Psoas muscle (tissue), 8 donors: ENCODE measurements around the gene SPTAN1. TPM values are rescaled to one million over a fixed set of nuclear protein-coding genes. Genes with fewer than 3 reads are reported as not detected.

Experiments
- ATAC-seq, 4 donors: fragments of 200-7000 bp; cut with Tn5 transposase; one replicate each; pipeline ENCODE4 v1.9.1; 2020; ENCODE audit warnings: moderate library complexity in 3 of 4, mild to moderate bottlenecking in 2 of 4
- DNase-seq, 2 donors: peaks; one replicate each; pipeline ENCODE4 v3.0.0-alpha.2; 2020
- H3K27ac ChIP-seq: fragments of 200-600 bp; one replicate; pipeline ENCODE4 v1.8.0; 2022
- H3K27me3 ChIP-seq, 3 donors: fragments of 200-600 bp in 1 of 3; one replicate each; pipeline versions ENCODE4 v1.6.1 to v1.8.0; 2013 to 2022; ENCODE audit warnings: low read length in 2 of 3, mild to moderate bottlenecking in 2 of 3, moderate library complexity in 1 of 3; ENCODE audit not compliant: insufficient read depth in 3 of 3
- H3K36me3 ChIP-seq, 2 donors: fragments of 200-600 bp in 1 of 2; one replicate each; pipeline versions ENCODE4 v1.6.1 to v1.8.0; 2013 to 2022; ENCODE audit warnings: low read depth in 1 of 2, mild to moderate bottlenecking in 1 of 2, moderate library complexity in 1 of 2; ENCODE audit not compliant: insufficient read depth in 1 of 2
- H3K4me1 ChIP-seq: fragments of 200-600 bp; one replicate; pipeline ENCODE4 v1.8.0; 2022
- H3K4me3 ChIP-seq: fragments of 200-600 bp; one replicate; pipeline ENCODE4 v1.8.0; 2022; ENCODE audit warnings: mild to moderate bottlenecking
- H3K9me3 ChIP-seq: fragments of 200-600 bp; one replicate; pipeline ENCODE4 v1.8.0; 2022
- CTCF ChIP-seq: fragments of 200-600 bp; IDR thresholded peaks from one replicate; pipeline ENCODE4 v1.8.0; 2022; ENCODE audit warnings: antibody characterized with exemption
- WGBS, 3 donors: extraction: QIAGEN DNeasy Blood & Tissue Kit; methylation state at CpG; one replicate each; pipeline versions ENCODE4 v1.1.6 to v1.1.7; 2013; 5-methylcytosine and 5-hydroxymethylcytosine counted together
- intact Hi-C, 2 donors: fragments of 100-400 bp; cut with DNase I; formaldehyde crosslinking; loops; one replicate each; pipeline versions ENCODE4 v1.11.0 to v1.14.2; 2022
- polyA plus RNA-seq, 3 donors: library from polyadenylated mRNA; stranded (reverse); fragments of 200-250 nt; gene quantifications; one replicate each; pipeline ENCODE4 v1.2.3, GENCODE V29; 2013
- total RNA-seq, 4 donors: library from RNA; stranded (reverse); fragmentation: NEBNext Ultra II Directional in 2 of 4; extraction: Animal tissue kit (Norgen Biotek cat#: 25700) in 2 of 4; gene quantifications; one replicate each; pipeline versions ENCODE4 v1.2.1 to v1.2.4, GENCODE V29; 2021 to 2023
- donor health status: healthy with polysubstance abuse.
- donor health status: DM: no; HTN: no; CAD: no; lungs with moderate emphysema.
- donor health status: Bipolar disorder and iron deficiency.
- donor health status: healthy.
- donor health status: DM: yes; HTN: yes; CAD: no.
- donor health status: DM: no; HTN: no; CAD: no.
- donor health status: DM: no; HTN: no; CAD: no.
- donor health status: DM: yes; HTN: yes; CAD: no.

SPTAN1 gene
- total and polyA plus RNA-seq, 7 donors = 18.1 to 91.4 (median 42.6) TPM

GRCh38 chr9:128611600-128612394 lies 59.4 kb downstream of the SPTAN1 start:
- H3K27ac ChIP-seq = no peak overlapping the region
- intact Hi-C loops = no loop called here
- no peaks in the 10 kb centered on the region for H3K27me3 ChIP-seq
- no peak overlapping the region for H3K4me3 ChIP-seq
- DNase-seq = no peak
- TF ChIP-seq CTCF = no peak
- no peaks in the 10 kb centered on the region for H3K9me3 ChIP-seq
- H3K4me1 ChIP-seq = peaks cover 16% of the 10 kb centered on the region
- ATAC-seq = no peak
- 95 to 97% (median 96%) methylated on average over 12 of the region's 12 CpGs for WGBS, 3 donors
- H3K36me3 ChIP-seq = peaks cover 22 to 99% of the 10 kb centered on the region in 2 donors

- intact Hi-C loops = no loop called here
- Histone ChIP-seq H3K36me3 (peaks cover 25 to 99% of the 10 kb centered on the region in 2 donors), H3K4me1 (no peaks in the 10 kb centered on the region), H3K4me3 (no peak overlapping the region), H3K9me3 (no peaks in the 10 kb centered on the region), H3K27ac (no peak overlapping the region), H3K27me3 (no peaks in the 10 kb centered on the region)
- no peak for DNase-seq
- no peak for ATAC-seq
- TF ChIP-seq CTCF = no peak
- 97 to 100% (median 100%) methylated on average over 1 of the region's 1 CpG for WGBS, 3 donors
Observed at GRCh38 chr9:128614728-128615127, 62.3 kb downstream of the SPTAN1 start.

- Histone ChIP-seq H3K27me3 (no peaks in the 10 kb centered on the region), H3K36me3 (peaks cover 22 to 99% of the 10 kb centered on the region in 2 donors), H3K4me3 (no peak overlapping the region), H3K4me1 (no peaks in the 10 kb centered on the region), H3K9me3 (no peaks in the 10 kb centered on the region), H3K27ac (no peak overlapping the region)
- ATAC-seq (no peak), DNase-seq (no peak)
- TF ChIP-seq CTCF = no peak
- intact Hi-C loops = no loop called here
- 94 to 95% (median 94%) methylated on average over 12 of the region's 12 CpGs for WGBS, 3 donors
Observed at GRCh38 chr9:128615571-128615970, 63.2 kb downstream of the SPTAN1 start.

- Histone ChIP-seq H3K36me3 (peaks cover 17 to 100% of the 10 kb centered on the region in 2 donors), H3K4me1 (no peaks in the 10 kb centered on the region), H3K27ac (no peak overlapping the region), H3K27me3 (no peaks in the 10 kb centered on the region), H3K9me3 (no peaks in the 10 kb centered on the region), H3K4me3 (no peak overlapping the region)
- WGBS, 3 donors = 68 to 86% (median 83%) methylated on average over 8 of the region's 8 CpGs
- ATAC-seq (peak in 1 of 4 donors; percentile 80), DNase-seq (no peak)
- TF ChIP-seq CTCF = no peak
- intact Hi-C loops = no loop called here
Observed at GRCh38 chr9:128617943-128618342, 65.6 kb downstream of the SPTAN1 start.
